GM21786 (cell line): Measurements from ENCODE around the gene FRYL.
"Not testable (repeated sequence)": the region's sequence is repeated elsewhere in the genome, so short reads cannot be mapped to it uniquely, and the experiment has no call there.

ENCODE experiments used
- ATAC-seq: cut with Tn5 transposase; IDR thresholded peaks from one replicate; pipeline ENCODE4 v1.9.1; 2021; ENCODE audit not compliant: unreplicated experiment

FRYL gene

DNA sequence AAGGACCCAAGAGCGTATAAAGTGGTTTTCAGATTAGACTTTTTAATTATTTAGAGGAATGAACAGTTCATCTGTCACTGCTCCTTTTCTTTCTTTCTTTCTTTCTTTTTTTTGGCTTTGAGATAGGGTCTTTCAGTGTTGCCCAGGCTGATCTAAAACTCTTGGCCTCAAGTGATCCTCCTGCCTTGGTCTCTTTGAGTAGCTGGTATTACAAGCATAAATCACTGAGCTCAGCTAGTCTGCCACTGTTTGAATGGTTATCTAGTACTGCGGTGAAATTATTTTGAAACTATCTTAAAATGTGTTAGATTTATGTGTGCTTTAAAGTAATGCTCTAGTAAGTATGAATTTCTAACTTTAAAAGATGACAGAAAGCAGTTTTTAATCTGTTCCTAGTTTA, 6.5 kb upstream of the FRYL start:
- no peak for ATAC-seq

DNA sequence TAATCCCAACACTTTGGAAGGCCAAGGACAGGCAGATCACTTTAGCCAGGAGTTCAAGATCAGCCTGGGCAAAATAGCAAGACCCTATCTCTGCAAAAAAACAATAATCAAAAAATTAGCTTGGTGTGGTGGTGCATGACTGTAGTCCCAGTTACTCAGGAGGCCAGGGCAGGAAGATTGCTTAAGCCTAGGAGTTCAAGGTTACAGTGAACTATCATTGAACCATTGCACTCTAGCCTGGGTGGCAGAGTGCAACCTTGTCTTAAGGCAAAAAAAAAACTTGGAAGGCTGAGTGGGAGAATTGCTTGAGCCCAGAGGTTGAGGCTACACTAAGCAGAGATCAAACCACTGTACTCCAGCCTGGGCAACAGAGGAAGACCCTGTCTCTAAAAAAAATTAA, 5.2 kb upstream of the FRYL start:
- ATAC-seq, result no peak

- no peak for ATAC-seq
Observed at GRCh38 chr4:48781968-48782367, 1.9 kb upstream of the FRYL start.

DNA sequence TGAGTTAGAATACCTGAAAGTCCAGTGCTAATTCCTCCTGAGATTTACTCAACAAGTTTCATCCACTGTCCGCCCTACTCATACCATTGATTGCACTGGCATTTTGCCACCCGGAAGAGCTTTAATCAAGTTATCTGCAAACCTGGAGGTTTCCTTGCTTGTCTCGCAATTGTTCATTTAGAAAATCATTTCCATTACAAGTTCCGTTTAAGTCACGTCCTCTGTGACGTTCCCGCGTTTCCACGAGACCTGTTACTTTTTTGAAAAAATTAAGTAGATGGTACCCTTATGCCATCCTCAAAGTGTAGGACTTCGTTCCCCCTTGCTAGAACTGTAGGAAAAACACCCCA, 761 bp upstream of the FRYL start:
- ATAC-seq, result no peak

- peak; percentile 26 for ATAC-seq
Observed at GRCh38 chr4:48779095-48779997, 733 bp downstream of the FRYL start.

GRCh38 chr4:48778431-48779094, 1.5 kb downstream of the FRYL start:
- ATAC-seq, result no peak

DNA sequence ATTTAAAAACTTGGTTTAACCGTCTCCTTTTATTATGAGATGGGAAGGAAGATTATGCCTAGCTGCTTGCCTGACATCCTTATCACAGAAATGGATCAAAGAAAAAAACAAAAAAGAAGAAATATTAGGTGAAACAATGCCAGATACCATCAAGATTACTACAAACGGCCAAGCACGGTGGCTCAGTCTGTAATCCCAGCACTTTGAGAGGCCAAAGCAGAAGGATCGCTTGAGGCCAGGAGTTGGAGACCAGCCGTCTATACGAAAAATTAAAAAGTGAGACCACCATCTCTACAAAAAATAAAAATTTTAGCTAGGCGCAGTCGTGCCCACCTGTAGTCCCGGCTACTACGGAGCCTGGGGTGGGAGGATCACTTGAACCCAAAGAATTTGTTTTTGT, 2.3 kb downstream of the FRYL start:
- ATAC-seq, result no peak

GRCh38 chr4:48774760-48775710, 5.0 kb downstream of the FRYL start:
- no peak for ATAC-seq

GRCh38 chr4:48772556-48772955, 7.5 kb downstream of the FRYL start:
- ATAC-seq, result no peak

DNA sequence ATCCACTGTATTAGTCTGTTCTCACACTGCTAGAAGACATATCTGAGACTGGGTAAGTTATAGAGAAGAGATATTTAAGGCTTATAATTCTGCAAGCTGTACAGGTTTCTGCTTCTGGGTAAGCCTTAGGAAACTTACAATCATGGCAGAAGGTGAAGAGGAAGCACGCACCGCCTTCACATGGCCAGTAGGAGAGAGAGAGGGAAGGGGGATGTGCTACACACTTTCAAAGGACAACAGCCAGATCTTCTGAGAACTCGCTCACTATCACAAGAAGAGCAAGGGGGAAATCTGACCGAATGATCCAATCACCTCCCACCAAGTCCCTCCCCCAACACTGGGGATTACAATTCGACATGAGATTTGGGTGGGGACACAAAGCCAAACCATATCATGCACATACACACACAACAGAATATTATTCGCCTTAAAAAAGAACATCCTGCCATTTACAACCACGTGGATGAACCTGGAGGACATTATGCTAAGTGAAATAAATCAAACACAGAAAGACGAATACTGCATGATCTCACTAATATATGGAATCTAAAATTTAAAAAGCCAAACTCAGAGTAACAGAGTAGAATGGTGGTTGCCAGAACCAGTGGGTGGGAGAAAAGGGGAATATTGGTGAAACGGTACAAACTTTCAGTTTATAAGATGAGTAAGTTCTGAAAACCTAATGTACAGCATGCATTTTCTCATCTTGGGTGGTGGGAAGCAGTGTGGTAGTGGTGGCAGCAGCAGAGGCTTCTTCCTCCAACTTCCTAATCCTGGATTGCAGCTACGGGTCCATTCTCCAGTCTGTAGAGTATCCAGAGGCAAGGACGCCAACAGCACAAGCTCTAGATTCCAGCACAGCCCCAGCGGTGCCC, 12.8 kb downstream of the FRYL start:
- no peak for ATAC-seq

- no peak for ATAC-seq
Observed at GRCh38 chr4:48766131-48766792, 13.8 kb downstream of the FRYL start.

GRCh38 chr4:48762408-48762807, 17.7 kb downstream of the FRYL start:
- ATAC-seq, result no peak

- ATAC-seq, result no peak
Observed at GRCh38 chr4:48761286-48761685, 18.8 kb downstream of the FRYL start.

GRCh38 chr4:48758703-48759102, 21.4 kb downstream of the FRYL start:
- ATAC-seq, result not testable (repeated sequence)

DNA sequence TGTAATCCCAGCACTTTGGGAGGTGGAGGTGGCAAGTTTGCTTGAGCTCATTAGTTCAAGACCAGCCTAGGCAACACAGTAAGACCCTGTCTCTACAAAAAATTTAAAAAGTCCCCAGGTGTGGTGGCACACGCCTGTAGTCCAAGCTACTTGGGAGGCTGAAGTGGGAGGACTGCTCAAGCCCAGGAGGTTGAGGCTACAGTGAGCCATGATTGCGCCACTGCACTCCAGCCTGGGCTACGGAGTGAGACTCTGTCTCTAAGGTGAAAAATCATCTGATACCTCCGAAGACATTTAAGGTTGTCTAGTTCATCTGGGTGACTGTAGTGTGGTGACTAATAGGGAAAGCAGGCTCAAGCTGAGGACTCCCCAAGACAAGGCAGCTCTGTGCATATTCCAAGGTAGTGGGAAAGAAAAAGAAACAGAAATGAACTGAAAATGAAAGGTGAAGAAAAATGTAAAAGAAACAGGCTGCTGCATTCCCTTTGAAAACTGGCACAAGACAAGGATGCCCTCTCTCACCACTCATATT, 23.3 kb downstream of the FRYL start:
- ATAC-seq, result no peak

GRCh38 chr4:48755281-48755680, 24.8 kb downstream of the FRYL start:
- ATAC-seq, result no peak

DNA sequence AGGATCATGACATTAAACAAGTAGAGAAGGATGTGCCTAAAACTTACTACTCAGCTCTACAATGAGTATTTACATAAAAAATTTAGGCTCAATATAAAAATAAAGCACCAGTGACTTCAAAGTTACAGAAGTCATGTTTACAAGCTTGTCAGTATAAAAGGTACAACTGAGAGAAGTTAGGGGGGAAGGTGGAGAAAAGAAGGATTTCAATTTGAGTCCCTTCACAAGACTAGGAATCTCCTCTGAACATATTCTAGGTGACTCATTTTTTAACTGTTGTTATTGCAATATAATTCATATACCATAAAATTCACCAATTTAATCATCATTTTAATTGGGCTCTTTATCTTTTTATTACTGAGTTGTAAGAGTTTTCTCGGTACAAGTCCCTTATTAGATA, 26.9 kb downstream of the FRYL start:
- ATAC-seq, result no peak

- no peak for ATAC-seq
Observed at GRCh38 chr4:48752726-48753125, 27.4 kb downstream of the FRYL start.

GRCh38 chr4:48752246-48752645, 27.8 kb downstream of the FRYL start:
- ATAC-seq, result no peak
